Osteoblast (primary cell): ENCODE data around the gene SHLD2. TPM values are rescaled to one million over a fixed set of nuclear protein-coding genes. Genes with fewer than 3 reads are reported as not detected.
"Not testable (repeated sequence)": the region's sequence is repeated elsewhere in the genome, so short reads cannot be mapped to it uniquely, and the experiment has no call there.

Source experiments
- DNase-seq: peaks from one replicate; pipeline ENCODE4 v3.0.0; 2011; ENCODE audit warnings: low spot score, mixed read lengths; ENCODE audit not compliant: insufficient read length; ENCODE audit errors: missing footprints
- H2AFZ ChIP-seq: 2 replicates; pipeline ENCODE4 v1.6.0; 2011; ENCODE audit warnings: mild to moderate bottlenecking, low read length
- H3K27ac ChIP-seq: 2 replicates; pipeline ENCODE4 v1.5.1; 2011; ENCODE audit warnings: mild to moderate bottlenecking, low read depth, low read length, moderate library complexity
- H3K27me3 ChIP-seq: 2 replicates; pipeline ENCODE4 v1.6.0; 2012; ENCODE audit warnings: mild to moderate bottlenecking, control low read depth, inconsistent platforms, low read length, moderate library complexity; ENCODE audit not compliant: insufficient read depth
- H3K36me3 ChIP-seq: 2 replicates; pipeline ENCODE4 v1.5.1; 2011; ENCODE audit warnings: mild to moderate bottlenecking, low read length, control low read depth, moderate library complexity; ENCODE audit not compliant: insufficient read depth
- H3K4me1 ChIP-seq: 2 replicates; pipeline ENCODE4 v1.5.1; 2011; ENCODE audit warnings: mild to moderate bottlenecking, low read length, control low read depth, moderate library complexity; ENCODE audit not compliant: insufficient read depth
- H3K4me2 ChIP-seq: 2 replicates; pipeline ENCODE4 v1.6.0; 2011; ENCODE audit warnings: mild to moderate bottlenecking, low read length; ENCODE audit not compliant: insufficient read depth
- H3K4me3 ChIP-seq: fragments of 200-600 bp; sonication (generic); 3 replicates; pipeline ENCODE4 v1.5.1; 2012; ENCODE audit warnings: mild to moderate bottlenecking, low read length, inconsistent platforms; ENCODE audit not compliant: insufficient read depth
- H3K79me2 ChIP-seq: 2 replicates; pipeline ENCODE4 v1.6.0; 2012; ENCODE audit warnings: mild to moderate bottlenecking, low read length, control low read depth, inconsistent platforms; ENCODE audit not compliant: insufficient read depth
- H3K9me3 ChIP-seq: 2 replicates; pipeline ENCODE4 v1.5.1; 2011; ENCODE audit warnings: low read depth, low read length, control low read depth
- H4K20me1 ChIP-seq: 2 replicates; pipeline ENCODE4 v1.6.0; 2012; ENCODE audit warnings: mild to moderate bottlenecking, low read length, control low read depth; ENCODE audit not compliant: insufficient read depth
- total RNA-seq: library from RNA; depleted of rRNA; stranded (reverse); fragments of >200 nt; gene quantifications from 2 replicates; pipeline ENCODE4 v1.2.3, GENCODE V29; 2012

Gene SHLD2
- total RNA-seq, 1 donor, result 40.9 TPM

- H3K4me3 ChIP-seq, H4K20me1 ChIP-seq, H3K27ac ChIP-seq, H3K9me3 ChIP-seq, H3K36me3 ChIP-seq, H3K4me1 ChIP-seq, H3K4me2 ChIP-seq, DNase-seq, H2AFZ ChIP-seq, H3K27me3 ChIP-seq, H3K79me2 ChIP-seq: not testable (repeated sequence)
Measured at GRCh38 chr10:87123351-87123750, 28.3 kb downstream of the SHLD2 start.

- DNase-seq, H4K20me1 ChIP-seq, H3K4me2 ChIP-seq, H3K9me3 ChIP-seq, H3K36me3 ChIP-seq, H3K79me2 ChIP-seq, H3K4me3 ChIP-seq, H3K27ac ChIP-seq, H3K4me1 ChIP-seq, H3K27me3 ChIP-seq, H2AFZ ChIP-seq: not testable (repeated sequence)
Measured at GRCh38 chr10:87127048-87127447, 32.0 kb downstream of the SHLD2 start.

GRCh38 chr10:87127607-87128156 is 32.7 kb downstream of the SHLD2 start:
- not testable (repeated sequence) for H3K27me3 ChIP-seq, H3K4me1 ChIP-seq, H3K9me3 ChIP-seq, H3K4me3 ChIP-seq, H3K79me2 ChIP-seq, H2AFZ ChIP-seq, H4K20me1 ChIP-seq, DNase-seq, H3K4me2 ChIP-seq, H3K36me3 ChIP-seq
- H3K27ac ChIP-seq, result peak overlapping the region; percentile 37

- H4K20me1 ChIP-seq, H3K4me2 ChIP-seq, H3K79me2 ChIP-seq, H3K9me3 ChIP-seq, H2AFZ ChIP-seq, DNase-seq, H3K4me1 ChIP-seq, H3K27ac ChIP-seq, H3K36me3 ChIP-seq, H3K27me3 ChIP-seq, H3K4me3 ChIP-seq: not testable (repeated sequence)
Measured at GRCh38 chr10:87132176-87132575, 37.2 kb downstream of the SHLD2 start.

GRCh38 chr10:87133936-87134335 is 38.9 kb downstream of the SHLD2 start:
- not testable (repeated sequence) for H4K20me1 ChIP-seq, H3K27me3 ChIP-seq, H3K4me3 ChIP-seq, H3K79me2 ChIP-seq, H3K27ac ChIP-seq, H3K9me3 ChIP-seq, H2AFZ ChIP-seq, H3K4me1 ChIP-seq, H3K4me2 ChIP-seq, DNase-seq, H3K36me3 ChIP-seq

- H3K36me3 ChIP-seq, H3K4me1 ChIP-seq, H3K4me2 ChIP-seq, H2AFZ ChIP-seq, H3K27me3 ChIP-seq, H4K20me1 ChIP-seq, H3K27ac ChIP-seq, H3K9me3 ChIP-seq, H3K79me2 ChIP-seq, DNase-seq, H3K4me3 ChIP-seq: not testable (repeated sequence)
Measured at GRCh38 chr10:87134440-87134839, 39.4 kb downstream of the SHLD2 start.

GRCh38 chr10:87137478-87137877 is 42.5 kb downstream of the SHLD2 start:
- H3K79me2 ChIP-seq, H3K4me1 ChIP-seq, DNase-seq, H2AFZ ChIP-seq, H3K4me2 ChIP-seq, H3K9me3 ChIP-seq, H3K4me3 ChIP-seq, H3K27ac ChIP-seq, H4K20me1 ChIP-seq, H3K36me3 ChIP-seq, H3K27me3 ChIP-seq: not testable (repeated sequence)

GRCh38 chr10:87142230-87143108 is 47.5 kb downstream of the SHLD2 start:
- not testable (repeated sequence) for DNase-seq, H3K79me2 ChIP-seq, H3K27me3 ChIP-seq, H3K4me1 ChIP-seq, H2AFZ ChIP-seq, H3K36me3 ChIP-seq, H4K20me1 ChIP-seq, H3K9me3 ChIP-seq
- peak overlapping the region; percentile 41 for H3K27ac ChIP-seq
- peak overlapping the region; percentile 43 for H3K4me3 ChIP-seq
- peak overlapping the region; percentile 60 for H3K4me2 ChIP-seq

GRCh38 chr10:87143109-87143418 is 48.1 kb downstream of the SHLD2 start:
- not testable (repeated sequence) for H3K4me3 ChIP-seq, H4K20me1 ChIP-seq, H3K27me3 ChIP-seq, DNase-seq, H3K36me3 ChIP-seq, H3K79me2 ChIP-seq, H3K9me3 ChIP-seq, H3K4me2 ChIP-seq, H2AFZ ChIP-seq, H3K4me1 ChIP-seq
- H3K27ac ChIP-seq, result peak overlapping the region; percentile 28
